Activated CD4-positive, alpha-beta T cell treated with anti-CD3 and anti-CD28 coated beads for 24 hours (primary cell): ENCODE data around the gene DHRS4L2.
A peak's percentile ranks its signal among the peaks of the same experiment; 100 is the strongest.
"Not testable (repeated sequence)": the region's sequence is repeated elsewhere in the genome, so short reads cannot be mapped to it uniquely, and the experiment has no call there.

Experiments
- DNase-seq, 2 donors: peaks; one replicate each; pipeline ENCODE4 v3.0.0-alpha.2; 2020; ENCODE audit warnings: low read depth in 2 of 2

The DHRS4L2 gene

GRCh38 chr14:23973178-23973577, 15.6 kb upstream of the DHRS4L2 start:
- DNase-seq: not testable (repeated sequence)

GRCh38 chr14:23974041-23974440, 14.7 kb upstream of the DHRS4L2 start:
- DNase-seq: not testable (repeated sequence)

GRCh38 chr14:23977208-23977607, 11.5 kb upstream of the DHRS4L2 start:
- DNase-seq: not testable (repeated sequence)

GRCh38 chr14:23981951-23982813, 6.5 kb upstream of the DHRS4L2 start:
- DNase-seq: not testable (repeated sequence)

GRCh38 chr14:23984891-23985602, 3.7 kb upstream of the DHRS4L2 start:
- DNase-seq: no peak

- not testable (repeated sequence) for DNase-seq
These were observed 514 bp upstream of the DHRS4L2 start for GRCh38 chr14:23988223-23988606.

- DNase-seq: not testable (repeated sequence)
These were observed 1.2 kb downstream of the DHRS4L2 start for GRCh38 chr14:23989734-23990445.

- DNase-seq: not testable (repeated sequence)
These were observed 2.2 kb downstream of the DHRS4L2 start for GRCh38 chr14:23990961-23991360.

GRCh38 chr14:23993042-23993441, 4.3 kb downstream of the DHRS4L2 start:
- not testable (repeated sequence) for DNase-seq

- not testable (repeated sequence) for DNase-seq
These were observed 7.3 kb downstream of the DHRS4L2 start for GRCh38 chr14:23996009-23996408.

- DNase-seq: not testable (repeated sequence)
These were observed 8.1 kb downstream of the DHRS4L2 start for GRCh38 chr14:23996825-23997224.

GRCh38 chr14:23999640-24000039, 10.9 kb downstream of the DHRS4L2 start:
- DNase-seq: not testable (repeated sequence)

- DNase-seq: not testable (repeated sequence)
These were observed 12.3 kb downstream of the DHRS4L2 start for GRCh38 chr14:24001078-24001477.

GRCh38 chr14:24001679-24002078, 12.9 kb downstream of the DHRS4L2 start:
- not testable (repeated sequence) for DNase-seq

GRCh38 chr14:24006471-24006816, 17.7 kb downstream of the DHRS4L2 start:
- not testable (repeated sequence) for DNase-seq

- peak; percentile 57 to 61 for DNase-seq
These were observed 18.3 kb downstream of the DHRS4L2 start for GRCh38 chr14:24006817-24007652.

GRCh38 chr14:24011051-24011450, 22.3 kb downstream of the DHRS4L2 start:
- DNase-seq: no peak

- DNase-seq: not testable (repeated sequence)
These were observed 24.1 kb downstream of the DHRS4L2 start for GRCh38 chr14:24012726-24013273.

- peak in 1 of 2 donors; percentile 42 for DNase-seq
These were observed 25.2 kb downstream of the DHRS4L2 start for GRCh38 chr14:24013654-24014514.

GRCh38 chr14:24015745-24016144, 27.0 kb downstream of the DHRS4L2 start:
- DNase-seq: not testable (repeated sequence)
